ENCODE measurements around the gene PTPRS. TPM values are rescaled to one million over a fixed set of nuclear protein-coding genes. Genes with fewer than 3 reads are reported as not detected.

The PTPRS gene
- total and polyA plus RNA-seq, 9 of the 15 experiments (the other 6 are each of a cell fraction or from before 2014, with no cell fraction given), result 1.1 to 49.4 (median 14.1) TPM

GRCh38 chr19:5308451-5309437 lies 31.9 kb downstream of the PTPRS start:
- Histone ChIP-seq H3K4me3 (no peak overlapping the region), H3K4me1 (replicated peaks in 1 of 2; ENCODE audit: control insufficient read depth in 2 of 2, insufficient read depth in 2 of 2, low read length in 2 of 2) (peaks cover 3 to 9% of the 10 kb centered on the region in 2 experiments; a peak in 3 of 5 replicates), H3K27ac (ENCODE audit: extremely low read depth, low read depth, low read length) (peak overlapping the region; percentile 69; the same call in 2 of the 3 replicates), H2AFZ (ENCODE audit: low read depth, low read length) (peak overlapping the region; percentile 66), H3K36me3 (ENCODE audit: control insufficient read depth, insufficient read depth, low read length) (no peaks in the 10 kb centered on the region), H4K20me1 (replicated peaks; ENCODE audit: control insufficient read depth, insufficient read depth, low read length) (peaks cover 8% of the 10 kb centered on the region), H3K9ac (ENCODE audit: insufficient read depth in 1 of 2, low read depth in 2 of 2, low read length in 2 of 2) (peak overlapping the region; percentile 28 to 54; a peak in 3 of 4 replicates), H3K27me3 (ENCODE audit: control insufficient read depth in 2 of 2, insufficient read depth in 2 of 2, low read length in 2 of 2) (no peaks in the 10 kb centered on the region; a peak in 1 of 5 replicates), H3K9me1 (ENCODE audit: control insufficient read depth, insufficient read depth, low read length) (no peaks in the 10 kb centered on the region), H3K4me2 (ENCODE audit: insufficient read depth, low read length) (no peak overlapping the region; the same call in 1 of the 2 replicates), H3K9me3 (replicated peaks; ENCODE audit: control insufficient read depth, insufficient read depth, low read depth, low read length) (no peaks in the 10 kb centered on the region), H3K79me2 (ENCODE audit: control insufficient read depth, insufficient read depth, low read length) (no peaks in the 10 kb centered on the region)
- ATAC-seq (peak; percentile 89), DNase-seq (ENCODE audit: extremely low read depth in 1 of 4, low spot score in 3 of 4) (peak; percentile 47 to 64 (median 56)), FAIRE-seq (peak; percentile 42)
- in situ Hi-C loops (cut with MboI) (no loop called here), intact Hi-C loops (cut with micrococcal nuclease) (no loop called here)
- 25% methylated on average over 20 of the region's 21 CpGs for WGBS (ENCODE audit: insufficient coverage, low coverage, missing lambda C conversion rate)
- ChIA-PET POLR2A (interaction anchor here (0.6 to 1.5 kb wide), 8 partner anchors 10 to 767 kb away, joined by 3 to 11 read pairs (median 3); no protein-coding TSS in a partner anchor), CTCF (ENCODE audit: low intra/inter-chr PET ratio) (no interaction called here)
- TSS peak; percentile 100 for BruUV-seq (replicated peaks)
- TF ChIP-seq ETV1 (tag; conservative IDR thresholded peaks at IDR 0.05; ENCODE audit: low read depth) (no peak), HIVEP1 (CRISPR knock-in tag; IDR thresholded peaks at IDR 0.05) (no peak), ARHGAP35 (IDR thresholded peaks at IDR 0.05; ENCODE audit: partially characterized antibody) (peak; percentile 76), TFAP4 (CRISPR knock-in tag; IDR thresholded peaks at IDR 0.05; ENCODE audit: borderline replicate concordance) (peak; percentile 50), ZBTB7A (IDR thresholded peaks at IDR 0.05; ENCODE audit: borderline replicate concordance, control insufficient read depth, low read depth, low read length) (peak; percentile 59; the same call in 1 of the 2 replicates), ELF4 (CRISPR knock-in tag; IDR thresholded peaks at IDR 0.05) (peak; percentile 96), XRCC5 (IDR thresholded peaks at IDR 0.05; ENCODE audit: low read depth, low read length) (no peak), ZFP30 (CRISPR knock-in tag; IDR thresholded peaks at IDR 0.05; ENCODE audit: borderline replicate concordance) (no peak), SAFB (IDR thresholded peaks at IDR 0.05; ENCODE audit: borderline replicate concordance, low read depth, low read length) (no peak)

Data from K562 (cell line).